ENCODE measurements around the gene CITED1.

DNA sequence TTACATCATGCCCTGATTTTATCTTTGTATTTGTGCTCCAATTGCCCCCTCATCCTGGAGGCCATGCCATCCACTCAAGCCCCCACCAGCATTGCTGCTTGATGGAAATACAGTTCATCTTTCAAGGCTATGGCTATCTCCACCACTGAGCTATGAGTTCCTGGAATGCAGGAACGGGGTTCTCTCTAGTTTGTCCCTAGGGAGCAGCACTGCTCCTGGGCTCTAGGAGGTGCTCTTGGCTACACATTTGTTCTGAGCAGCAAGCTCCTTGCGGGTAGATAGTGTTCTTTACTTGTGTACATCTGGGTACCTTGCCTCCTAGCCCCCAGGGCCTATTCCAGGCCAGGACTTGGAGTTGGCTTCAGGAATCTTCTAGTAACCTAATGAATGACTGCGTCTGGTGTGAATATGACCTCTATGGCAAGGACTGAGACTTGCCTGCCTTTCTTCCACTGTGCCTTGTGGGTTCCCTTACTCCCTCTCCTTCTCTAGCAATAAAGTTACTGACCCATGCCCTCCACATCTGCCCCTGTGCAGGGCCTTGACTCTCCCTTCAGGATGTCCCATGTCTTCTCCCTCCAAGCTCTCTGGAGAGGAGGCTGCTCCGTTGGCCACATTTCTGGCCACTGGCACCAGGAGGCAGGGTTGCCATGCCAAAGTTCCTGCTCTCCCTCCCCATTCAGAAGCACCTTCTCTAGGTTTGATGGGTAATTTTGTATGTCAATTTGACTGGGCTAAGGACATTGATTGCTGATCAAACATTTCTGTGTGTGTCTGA is 7.6 kb downstream of the CITED1 start:
- no peak for TF ChIP-seq SUZ12 (IDR thresholded peaks at IDR 0.05; ENCODE audit: extremely low read depth, insufficient read depth, insufficient read length)
- TF ChIP-seq ZNF274 (IDR thresholded peaks at IDR 0.05; ENCODE audit: low read depth, low read length), result no peak
